ENCODE data around the gene WDFY4.

The WDFY4 gene

DNA sequence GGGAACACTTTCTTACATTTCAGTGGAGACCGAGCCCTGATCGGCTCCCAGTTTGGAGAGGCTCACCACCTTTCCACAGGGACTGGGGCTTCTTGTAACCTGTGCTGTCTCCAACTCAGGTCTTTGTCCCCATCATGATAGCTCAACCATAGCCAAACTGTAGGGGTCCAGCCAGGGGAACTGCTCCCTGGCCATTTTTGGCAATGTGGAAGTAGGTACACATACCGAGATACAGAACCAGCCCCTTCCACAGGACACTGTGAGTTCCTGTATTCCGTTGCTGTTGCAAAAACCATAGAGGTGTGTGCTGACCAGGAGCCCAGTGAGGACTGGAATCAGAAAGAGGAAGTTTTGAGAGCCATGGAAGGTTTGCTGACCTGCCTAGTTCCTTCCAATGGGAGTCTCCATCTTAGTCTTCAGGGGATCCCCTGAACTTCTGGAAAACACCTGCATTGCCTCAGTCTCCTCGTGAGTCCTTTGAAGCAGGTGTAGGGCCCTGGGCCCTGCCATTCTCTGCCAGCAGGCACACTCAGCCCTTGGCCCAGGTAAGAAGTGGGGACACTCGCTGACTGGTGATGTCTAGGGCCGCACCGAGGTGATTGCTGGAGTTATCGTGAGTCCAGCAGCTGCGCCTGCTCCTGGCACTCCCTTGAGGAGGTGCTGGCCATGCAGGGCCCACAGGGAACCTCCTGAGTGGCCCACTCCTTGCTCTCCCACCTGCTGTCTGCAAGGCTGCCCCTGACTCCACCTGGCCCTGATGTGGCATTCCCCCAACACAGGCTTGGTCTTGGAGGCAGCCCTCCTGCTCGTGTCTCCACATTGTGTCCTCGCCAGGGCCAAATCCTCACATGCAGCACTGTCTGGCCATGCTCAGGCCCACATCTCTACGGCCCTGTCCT is 11.2 kb downstream of the WDFY4 start:
- H3K27ac Mint-ChIP-seq, result no peak overlapping the region
- no peaks in the 10 kb centered on the region for H3K9me3 Mint-ChIP-seq
- H3K4me1 Mint-ChIP-seq, result no peaks in the 10 kb centered on the region
- no peak overlapping the region for H3K4me3 Mint-ChIP-seq
- ATAC-seq (no peak), DNase-seq (ENCODE audit: low spot score in 2 of 2) (no peak)
- H3K36me3 Mint-ChIP-seq, result no peaks in the 10 kb centered on the region

- DNase-seq (ENCODE audit: low spot score in 2 of 2), result no peak
- Mint-ChIP-seq H3K27ac (no peak overlapping the region), H3K4me1 (no peaks in the 10 kb centered on the region), H3K9me3 (no peaks in the 10 kb centered on the region), H3K36me3 (no peaks in the 10 kb centered on the region), H3K4me3 (no peak overlapping the region)
- ATAC-seq, result no peak
Observed at GRCh38 chr10:48696535-48696873, 11.8 kb downstream of the WDFY4 start.

- Mint-ChIP-seq H3K4me1 (no peaks in the 10 kb centered on the region), H3K36me3 (no peaks in the 10 kb centered on the region), H3K27ac (no peak overlapping the region), H3K9me3 (no peaks in the 10 kb centered on the region), H3K4me3 (no peak overlapping the region)
- no peak for DNase-seq (ENCODE audit: low spot score in 2 of 2)
- ATAC-seq, result no peak
Observed at GRCh38 chr10:48697091-48697490, 12.4 kb downstream of the WDFY4 start.

DNA sequence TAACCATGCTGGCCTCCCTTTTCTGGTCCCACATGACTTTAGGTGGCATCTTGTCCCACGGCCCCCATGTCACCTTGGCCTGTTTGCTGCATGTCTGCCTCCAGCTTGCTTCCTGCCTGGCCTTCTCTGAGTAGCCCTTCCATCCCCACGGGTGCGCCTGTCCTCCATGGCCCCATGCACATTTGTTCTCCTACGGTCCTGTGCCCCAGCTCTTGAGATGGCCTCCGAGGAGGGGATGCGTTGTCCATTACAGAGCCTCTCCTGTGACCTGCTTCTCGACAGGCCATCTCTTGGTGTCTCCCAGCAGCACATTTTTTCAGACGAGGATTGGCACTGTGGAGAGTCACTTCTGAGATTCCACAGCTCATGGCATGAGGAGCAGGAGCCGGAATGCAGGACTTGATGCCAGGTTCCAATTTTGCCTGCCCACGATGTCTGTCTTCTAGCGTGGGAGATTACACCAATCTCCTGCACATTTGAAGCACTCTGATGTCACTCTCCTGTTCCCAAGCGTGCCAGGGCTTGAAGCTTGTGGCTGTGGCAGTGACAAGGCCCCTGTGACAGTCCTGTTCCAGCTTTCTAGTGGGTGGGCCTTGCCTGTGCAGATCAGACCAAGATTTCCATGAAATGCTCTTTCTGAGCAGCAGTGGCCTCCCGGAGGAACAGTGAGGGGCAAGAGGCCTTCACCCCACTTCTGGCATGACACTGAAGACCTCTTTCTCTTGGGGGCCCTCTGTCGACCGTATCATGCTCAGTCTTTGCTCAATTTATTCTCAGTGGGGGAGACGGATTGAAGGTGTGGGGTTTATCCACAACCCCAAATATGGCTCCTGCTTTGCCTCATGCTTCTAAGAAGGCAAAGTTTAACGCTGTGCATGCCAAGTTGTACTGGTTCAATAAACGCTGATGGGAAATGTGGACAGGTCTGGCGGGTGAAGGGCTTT is 13.4 kb downstream of the WDFY4 start:
- DNase-seq (ENCODE audit: low spot score in 2 of 2) (no peak), ATAC-seq (no peak)
- H3K9me3 Mint-ChIP-seq, result no peaks in the 10 kb centered on the region
- H3K4me1 Mint-ChIP-seq, result no peaks in the 10 kb centered on the region
- no peak overlapping the region for H3K27ac Mint-ChIP-seq
- H3K4me3 Mint-ChIP-seq, result no peak overlapping the region
- no peaks in the 10 kb centered on the region for H3K36me3 Mint-ChIP-seq

- no peaks in the 10 kb centered on the region for H3K4me1 Mint-ChIP-seq
- no peaks in the 10 kb centered on the region for H3K9me3 Mint-ChIP-seq
- no peaks in the 10 kb centered on the region for H3K36me3 Mint-ChIP-seq
- DNase-seq (ENCODE audit: low spot score in 2 of 2) (no peak), ATAC-seq (no peak)
- H3K27ac Mint-ChIP-seq, result no peak overlapping the region
- H3K4me3 Mint-ChIP-seq, result no peak overlapping the region
Observed at GRCh38 chr10:48699011-48699627, 14.4 kb downstream of the WDFY4 start.

- no peak overlapping the region for H3K4me3 Mint-ChIP-seq
- ATAC-seq (no peak), DNase-seq (ENCODE audit: low spot score in 2 of 2) (no peak)
- no peaks in the 10 kb centered on the region for H3K9me3 Mint-ChIP-seq
- H3K4me1 Mint-ChIP-seq, result no peaks in the 10 kb centered on the region
- no peaks in the 10 kb centered on the region for H3K36me3 Mint-ChIP-seq
- no peak overlapping the region for H3K27ac Mint-ChIP-seq
Observed at GRCh38 chr10:48700071-48700470, 15.4 kb downstream of the WDFY4 start.

DNA sequence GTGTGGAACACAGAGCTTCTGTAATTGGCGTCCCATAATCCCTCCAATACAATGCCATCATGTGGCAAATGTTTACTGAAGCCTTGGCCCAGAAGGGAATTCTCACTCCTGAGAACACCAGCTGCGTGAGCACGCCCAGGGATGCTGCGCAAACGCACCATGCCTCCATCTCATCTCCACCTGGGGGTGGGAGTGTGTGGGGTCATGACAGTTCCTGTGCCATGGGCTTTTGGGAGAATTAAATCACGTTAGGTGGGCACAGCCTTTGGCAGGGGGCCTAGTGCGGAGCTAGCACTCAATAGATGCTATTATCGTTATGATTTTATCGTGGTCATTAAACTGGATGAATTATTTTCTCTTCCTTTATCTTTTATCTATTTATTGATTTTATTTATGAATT is 15.8 kb downstream of the WDFY4 start:
- no peak overlapping the region for H3K27ac Mint-ChIP-seq
- ATAC-seq (no peak), DNase-seq (ENCODE audit: low spot score in 2 of 2) (no peak)
- no peaks in the 10 kb centered on the region for H3K9me3 Mint-ChIP-seq
- no peaks in the 10 kb centered on the region for H3K36me3 Mint-ChIP-seq
- H3K4me3 Mint-ChIP-seq, result no peak overlapping the region
- no peaks in the 10 kb centered on the region for H3K4me1 Mint-ChIP-seq

DNA sequence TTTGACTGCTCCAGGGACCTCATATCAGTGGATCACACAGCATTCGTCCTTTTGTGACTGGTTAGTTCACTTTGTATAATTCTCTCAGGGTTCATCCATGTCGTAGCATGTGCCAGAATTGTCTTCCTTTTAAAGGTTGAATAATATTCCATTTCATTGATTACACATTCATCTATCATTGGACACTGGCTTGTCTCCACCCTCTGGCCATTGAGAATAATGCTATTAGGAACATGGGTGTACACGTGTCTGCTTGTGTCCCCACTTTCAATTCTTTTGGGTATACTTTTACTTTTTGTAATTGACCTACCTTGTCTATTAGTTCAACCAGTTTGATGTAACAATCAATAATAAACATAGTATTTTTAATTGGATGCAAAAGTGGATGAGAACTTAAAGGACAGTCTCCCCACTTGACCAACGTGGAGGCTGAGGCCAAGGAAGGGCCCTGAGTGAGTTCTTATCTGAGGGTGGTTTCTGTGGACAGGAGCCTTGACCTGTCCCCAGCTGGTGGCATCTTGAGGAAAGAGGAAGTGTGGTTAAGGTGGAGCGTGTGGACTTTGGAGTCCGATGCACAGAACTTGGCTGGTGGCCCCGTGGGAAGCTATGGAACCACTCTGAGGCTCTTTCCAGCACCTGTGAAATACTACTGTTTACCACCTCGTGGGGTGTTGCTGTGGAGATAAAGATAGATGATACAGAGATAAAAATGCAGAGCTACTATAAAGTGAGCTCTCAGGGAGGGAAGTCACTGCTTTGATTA is 16.6 kb downstream of the WDFY4 start:
- no peak overlapping the region for H3K27ac Mint-ChIP-seq
- DNase-seq (ENCODE audit: low spot score in 2 of 2), result no peak
- no peaks in the 10 kb centered on the region for H3K4me1 Mint-ChIP-seq
- H3K9me3 Mint-ChIP-seq, result no peaks in the 10 kb centered on the region
- ATAC-seq, result no peak
- no peaks in the 10 kb centered on the region for H3K36me3 Mint-ChIP-seq
- H3K4me3 Mint-ChIP-seq, result no peak overlapping the region

DNA sequence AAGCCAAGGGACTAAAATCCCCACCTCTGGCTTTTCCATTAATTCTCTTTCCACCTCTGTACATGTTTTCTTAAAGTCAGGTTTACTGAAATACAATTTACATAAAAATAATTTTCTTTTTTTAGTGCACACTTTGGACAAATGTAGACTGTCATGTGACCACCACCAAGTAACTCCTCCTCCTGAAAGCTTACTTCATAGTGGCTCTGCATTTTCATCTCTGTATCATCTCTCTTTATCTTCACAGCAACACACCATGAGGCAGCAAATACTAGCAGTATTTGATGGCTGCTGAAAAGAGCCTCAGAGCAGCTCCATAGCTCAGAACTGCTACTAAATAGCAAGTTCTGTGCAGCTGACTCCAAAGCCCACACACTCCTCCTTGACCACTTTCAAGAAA is 17.3 kb downstream of the WDFY4 start:
- no peak overlapping the region for H3K27ac Mint-ChIP-seq
- no peak overlapping the region for H3K4me3 Mint-ChIP-seq
- DNase-seq (ENCODE audit: low spot score in 2 of 2) (no peak), ATAC-seq (no peak)
- no peaks in the 10 kb centered on the region for H3K9me3 Mint-ChIP-seq
- H3K36me3 Mint-ChIP-seq, result no peaks in the 10 kb centered on the region
- no peaks in the 10 kb centered on the region for H3K4me1 Mint-ChIP-seq

GRCh38 chr10:48703531-48704122 is 19.0 kb downstream of the WDFY4 start:
- H3K9me3 Mint-ChIP-seq, result no peaks in the 10 kb centered on the region
- ATAC-seq, result no peak
- H3K4me1 Mint-ChIP-seq, result no peaks in the 10 kb centered on the region
- H3K36me3 Mint-ChIP-seq, result no peaks in the 10 kb centered on the region
- DNase-seq (ENCODE audit: low spot score in 2 of 2), result no peak
- H3K27ac Mint-ChIP-seq, result no peak overlapping the region
- H3K4me3 Mint-ChIP-seq, result no peak overlapping the region

- no peak for DNase-seq (ENCODE audit: low spot score in 2 of 2)
- no peak for ATAC-seq
- Mint-ChIP-seq H3K36me3 (no peaks in the 10 kb centered on the region), H3K27ac (no peak overlapping the region), H3K9me3 (no peaks in the 10 kb centered on the region), H3K4me1 (no peaks in the 10 kb centered on the region), H3K4me3 (no peak overlapping the region)
Observed at GRCh38 chr10:48704156-48704555, 19.5 kb downstream of the WDFY4 start.

GRCh38 chr10:48705401-48705938 is 20.8 kb downstream of the WDFY4 start:
- H3K4me1 Mint-ChIP-seq, result no peaks in the 10 kb centered on the region
- DNase-seq (ENCODE audit: low spot score in 2 of 2) (no peak), ATAC-seq (no peak)
- no peak overlapping the region for H3K27ac Mint-ChIP-seq
- no peaks in the 10 kb centered on the region for H3K36me3 Mint-ChIP-seq
- H3K9me3 Mint-ChIP-seq, result no peaks in the 10 kb centered on the region
- H3K4me3 Mint-ChIP-seq, result no peak overlapping the region

GRCh38 chr10:48707472-48707871 is 22.8 kb downstream of the WDFY4 start:
- Mint-ChIP-seq H3K36me3 (no peaks in the 10 kb centered on the region), H3K27ac (no peak overlapping the region), H3K4me3 (no peak overlapping the region), H3K9me3 (no peaks in the 10 kb centered on the region), H3K4me1 (no peaks in the 10 kb centered on the region)
- DNase-seq (ENCODE audit: low spot score in 2 of 2) (no peak), ATAC-seq (no peak)

DNA sequence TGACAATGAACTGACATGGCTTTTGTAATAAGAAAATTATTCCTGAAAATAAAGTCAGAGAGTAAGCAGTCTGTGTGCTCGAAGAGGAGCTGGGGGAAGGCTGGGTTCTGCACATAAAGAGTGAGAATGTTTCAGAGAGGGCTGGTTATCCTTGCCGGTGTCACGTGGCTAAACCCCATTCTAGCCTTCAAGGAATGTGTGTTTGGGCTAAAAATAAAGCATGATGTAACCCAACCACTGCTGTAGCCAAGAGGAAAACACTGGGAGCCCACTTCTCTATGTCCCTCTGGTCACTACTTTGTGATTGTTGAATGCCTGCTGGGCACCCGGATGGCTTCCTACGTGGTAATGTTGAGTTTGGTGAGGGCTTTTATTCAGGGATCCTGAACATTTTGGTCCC is 23.5 kb downstream of the WDFY4 start:
- Mint-ChIP-seq H3K27ac (no peak overlapping the region), H3K4me3 (no peak overlapping the region), H3K9me3 (no peaks in the 10 kb centered on the region), H3K4me1 (no peaks in the 10 kb centered on the region), H3K36me3 (no peaks in the 10 kb centered on the region)
- ATAC-seq, result no peak
- no peak for DNase-seq (ENCODE audit: low spot score in 2 of 2)
